Measurements from ENCODE around the gene CFI.
"Not testable (repeated sequence)": the region's sequence is repeated elsewhere in the genome, so short reads cannot be mapped to it uniquely, and the experiment has no call there.

The CFI gene

DNA sequence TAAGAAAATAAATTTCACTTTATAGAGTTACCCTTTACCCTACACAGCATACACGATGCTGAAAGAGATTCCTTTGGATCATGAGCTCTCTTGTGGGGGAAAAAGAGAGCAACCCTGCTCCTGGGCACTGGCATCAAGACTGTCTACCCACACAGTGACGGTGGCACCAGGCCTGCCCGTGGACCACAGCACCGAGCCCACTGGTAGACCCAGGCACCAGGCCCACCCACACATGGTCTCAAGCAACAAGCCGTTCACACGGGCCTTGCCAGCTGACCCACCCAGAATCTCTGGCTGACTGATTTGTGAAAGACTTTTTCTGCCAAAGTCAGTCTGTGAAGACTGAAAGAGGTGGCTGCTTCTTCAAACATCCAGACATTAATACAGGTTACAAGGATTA lies 6.7 kb downstream of the CFI start:
- DNase-seq (ENCODE audit: low read depth): no peak

DNA sequence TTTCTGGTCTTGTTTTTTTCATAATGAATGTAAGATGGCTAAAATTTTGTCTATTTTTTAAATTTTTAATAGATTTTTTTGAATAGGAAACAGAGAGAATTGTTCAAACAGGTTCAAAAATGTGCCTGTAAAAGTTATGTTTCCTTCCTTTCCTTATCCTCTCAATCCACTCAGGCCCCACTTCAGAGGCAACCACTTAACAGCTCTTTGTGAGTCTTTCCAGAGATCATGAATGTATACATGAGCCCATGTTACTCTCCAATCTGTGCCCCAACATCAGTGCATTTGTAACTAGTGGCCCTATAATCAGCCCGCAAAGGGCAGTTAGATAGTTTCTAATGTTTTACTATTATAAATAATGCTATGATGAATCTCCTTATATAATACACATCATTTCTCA lies 14.0 kb downstream of the CFI start:
- no peak for DNase-seq (ENCODE audit: low read depth)

DNA sequence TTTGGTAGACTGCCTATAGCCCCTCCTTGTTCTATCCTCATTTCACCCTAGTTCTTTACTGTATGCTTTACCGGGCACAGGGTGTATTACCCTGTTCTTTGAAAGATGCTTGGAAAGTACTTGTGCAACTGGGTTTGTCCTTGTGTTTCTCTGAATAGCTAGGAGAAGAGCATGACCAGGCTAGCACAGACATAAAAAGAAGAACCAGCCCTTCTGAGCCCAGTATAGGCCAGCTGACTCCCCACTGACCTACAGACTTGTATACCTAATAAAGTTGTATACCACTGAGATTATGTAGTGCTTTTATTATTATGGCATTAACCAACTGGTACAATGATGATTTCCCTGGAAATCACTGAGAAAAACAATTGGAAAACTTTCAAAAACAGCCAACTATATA lies 15.0 kb downstream of the CFI start:
- DNase-seq (ENCODE audit: low read depth): no peak

DNA sequence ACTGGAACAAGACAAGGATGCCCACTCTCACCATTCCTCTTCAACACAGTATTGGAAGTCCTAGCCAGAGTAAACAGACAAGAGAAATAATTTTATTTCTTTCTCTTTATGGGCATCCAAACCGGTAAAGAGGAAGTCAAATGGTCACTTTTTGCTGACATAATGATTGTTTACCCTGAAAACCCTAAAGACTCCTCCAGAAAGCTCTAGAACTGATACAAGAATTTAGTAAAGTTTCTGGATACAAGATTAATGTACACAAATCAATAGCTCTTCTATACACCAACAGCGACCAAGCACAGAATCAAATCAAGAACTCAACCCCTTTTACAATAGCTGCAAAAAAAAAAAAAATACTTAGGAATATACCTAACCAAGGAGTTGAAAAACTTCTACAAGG lies 19.7 kb downstream of the CFI start:
- not testable (repeated sequence) for DNase-seq (ENCODE audit: low read depth)

DNA sequence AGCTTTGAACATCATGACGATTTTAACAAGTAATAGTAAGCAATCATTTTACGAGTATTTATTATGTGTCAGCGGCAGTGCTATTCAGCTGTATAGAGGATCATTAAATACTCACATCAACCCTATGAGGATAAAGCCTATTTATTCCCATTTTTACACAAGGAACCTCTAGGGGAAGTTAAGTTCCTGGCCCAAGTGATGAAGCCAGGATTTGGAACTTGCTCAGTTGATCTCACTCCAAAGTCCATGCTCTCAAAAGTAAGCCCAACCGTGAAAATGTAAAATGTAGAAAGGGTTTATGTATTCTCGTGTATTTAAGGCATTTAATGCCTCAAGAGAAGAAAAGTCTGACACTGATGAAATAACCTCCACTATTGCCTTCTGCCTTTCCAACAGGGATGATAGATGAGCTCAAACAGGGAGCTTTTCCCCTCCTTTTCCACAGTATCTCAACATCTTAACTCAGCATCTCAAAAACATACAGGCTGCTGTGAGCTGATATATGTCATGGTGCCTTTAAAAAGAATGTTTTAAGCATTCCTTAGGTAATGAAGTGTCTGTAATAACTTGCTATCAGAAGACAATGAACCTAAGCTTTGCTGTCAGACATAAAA lies 36.9 kb downstream of the CFI start:
- DNase-seq (ENCODE audit: low read depth): no peak

DNA sequence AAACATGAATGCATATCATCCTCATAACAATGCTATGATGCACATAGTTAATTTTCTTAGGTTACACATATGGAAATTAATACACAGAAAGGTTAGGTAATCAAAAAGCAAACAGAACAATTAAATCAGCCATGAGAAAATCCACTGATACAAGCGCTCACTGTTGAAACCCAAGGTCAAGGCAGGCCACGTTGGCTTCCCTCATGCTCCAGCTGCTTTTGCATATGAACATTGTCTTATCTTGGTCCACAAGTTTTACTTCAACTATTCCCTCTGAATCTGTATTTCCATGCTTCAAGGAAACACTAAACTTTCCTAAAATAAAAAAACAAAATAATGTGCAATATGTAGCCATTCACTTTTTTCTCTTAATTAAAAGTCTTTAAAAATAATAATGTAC lies 37.4 kb downstream of the CFI start:
- no peak for DNase-seq (ENCODE audit: low read depth)

DNA sequence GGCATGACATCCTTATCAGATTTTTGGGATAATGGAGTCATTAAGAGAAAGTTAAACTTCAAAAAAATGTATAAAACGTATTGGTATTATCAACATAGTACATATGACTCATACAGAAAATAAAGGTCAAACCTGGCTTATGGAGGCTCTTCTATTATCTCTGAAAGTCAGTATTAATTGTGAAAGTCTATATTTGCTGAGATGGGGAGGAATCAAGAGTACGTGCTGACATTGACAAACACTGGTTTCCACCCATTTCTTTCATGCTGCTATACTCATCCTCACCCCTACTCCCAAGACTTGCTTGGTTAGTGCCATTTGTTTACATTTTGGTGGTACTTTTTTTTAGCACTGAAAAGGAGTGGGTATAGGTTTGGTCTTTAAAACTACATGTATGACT lies 41.1 kb downstream of the CFI start:
- DNase-seq (ENCODE audit: low read depth): no peak

DNA sequence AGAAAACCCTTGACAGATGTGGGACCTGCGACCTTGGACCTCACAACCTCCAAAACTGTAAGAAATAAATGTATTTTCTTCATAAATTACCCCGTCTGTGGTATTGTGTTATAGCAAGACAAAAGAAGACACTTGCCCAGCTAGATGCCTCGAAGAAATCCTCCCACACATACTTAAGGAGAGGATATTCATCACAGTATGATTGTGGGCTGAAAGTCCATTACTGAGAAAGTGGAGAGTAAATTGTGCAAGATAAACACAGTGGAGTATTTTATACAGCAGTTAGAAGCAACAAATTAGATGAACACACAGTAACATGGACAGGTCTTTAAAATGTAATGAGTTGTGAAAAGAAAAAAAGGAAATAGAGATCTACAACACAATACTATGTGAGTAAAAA lies 46.1 kb downstream of the CFI start:
- DNase-seq (ENCODE audit: low read depth): no peak

DNA sequence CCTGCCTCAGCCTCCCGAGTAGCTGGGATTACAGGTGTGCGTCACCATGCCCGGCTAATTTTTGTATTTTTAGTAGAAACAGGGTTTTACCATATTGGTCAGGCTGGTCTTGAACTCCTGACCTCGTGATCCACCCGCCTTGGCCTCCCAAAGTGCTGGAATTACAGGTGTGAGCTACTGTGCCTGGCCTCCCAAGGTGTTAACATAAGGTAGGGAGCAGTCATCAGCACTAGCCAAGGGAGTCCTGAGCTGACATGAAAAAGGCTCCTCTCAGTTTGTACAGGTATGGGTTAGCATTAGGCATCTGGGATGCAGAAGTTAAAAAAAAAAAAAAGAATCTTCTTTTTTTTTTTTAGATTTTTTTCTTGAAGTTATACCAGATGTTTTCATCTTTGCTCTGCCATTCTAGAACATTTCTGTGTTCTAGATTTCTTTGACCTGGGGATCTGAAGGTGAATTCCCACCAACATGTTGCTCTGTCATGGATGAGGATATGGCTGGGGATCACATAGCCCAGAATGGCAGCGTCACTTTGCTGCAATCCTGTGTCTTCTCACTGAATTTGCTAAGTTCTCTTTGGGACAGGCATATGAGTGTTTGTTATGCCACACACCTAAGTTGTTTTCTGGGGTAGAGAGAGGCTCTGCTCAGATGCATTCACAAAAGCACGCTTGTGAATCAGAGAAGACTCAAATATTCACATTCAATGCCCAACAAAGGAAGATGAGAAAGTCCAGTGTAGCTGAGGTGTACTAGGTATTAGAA lies 47.5 kb downstream of the CFI start:
- DNase-seq (ENCODE audit: low read depth): no peak

DNA sequence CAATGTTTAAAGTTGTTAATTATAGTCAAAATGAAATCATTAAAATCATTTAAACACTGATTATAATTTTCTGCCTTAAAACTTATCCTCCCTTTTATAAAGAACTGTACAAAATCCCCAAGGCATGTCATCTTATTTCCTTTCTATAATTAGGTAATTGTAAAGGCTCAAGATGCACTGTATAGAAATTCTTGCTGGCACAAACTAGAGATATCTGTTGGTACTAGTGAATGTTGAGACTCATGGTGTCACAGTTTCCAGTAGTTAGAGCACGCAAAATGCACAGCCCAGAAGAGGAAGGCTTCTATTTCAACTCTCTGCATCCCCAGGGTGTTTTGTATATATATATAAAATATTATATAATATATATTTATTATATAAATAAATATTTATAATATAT lies 49.3 kb downstream of the CFI start:
- DNase-seq (ENCODE audit: low read depth): no peak

DNA sequence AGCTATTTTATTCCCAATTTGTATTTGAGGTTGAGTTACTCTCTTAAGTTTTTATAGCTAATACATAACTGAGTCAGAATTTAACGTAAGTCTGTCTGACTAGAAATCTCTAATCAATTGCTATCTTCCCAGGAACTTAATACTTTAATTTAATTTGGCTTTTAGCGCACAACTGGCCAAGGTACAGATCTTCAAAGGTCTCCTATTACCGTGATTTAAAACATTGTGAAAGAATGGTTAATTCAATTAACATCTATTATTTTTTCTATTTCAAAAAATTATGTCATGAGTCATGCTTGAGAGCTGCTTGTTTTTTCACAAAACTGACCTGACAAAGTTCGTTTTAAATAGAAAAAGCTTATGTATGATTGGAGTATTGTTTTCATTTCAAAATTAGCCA lies 49.9 kb downstream of the CFI start:
- DNase-seq (ENCODE audit: low read depth): no peak

DNA sequence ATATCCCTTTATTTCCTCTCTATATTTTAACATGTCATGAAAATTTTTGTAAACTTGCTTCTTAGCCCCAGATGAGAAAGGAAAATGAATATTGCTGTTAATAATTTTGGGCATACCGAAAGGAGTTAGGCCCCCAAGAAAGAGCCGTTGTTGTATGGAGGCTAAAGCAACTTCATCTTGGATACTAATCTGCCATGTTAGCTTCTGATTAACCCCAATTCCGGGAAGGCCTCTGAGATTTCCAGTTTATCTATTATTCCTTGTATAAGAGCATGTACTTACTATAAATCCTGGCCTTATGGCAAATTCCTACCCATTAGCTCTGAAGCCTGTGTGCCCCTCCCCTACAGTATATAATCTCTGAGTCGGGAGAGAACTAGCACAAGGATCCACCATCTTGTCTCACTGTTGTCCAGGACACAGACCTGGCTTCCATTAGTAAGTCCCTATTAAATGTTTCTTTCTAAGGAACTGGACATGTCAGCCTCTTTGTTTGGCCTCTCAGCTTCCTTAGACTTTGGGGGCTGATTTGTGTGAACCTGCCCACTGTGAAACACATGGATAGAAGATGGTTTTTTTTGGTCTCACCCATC lies 51.1 kb downstream of the CFI start:
- DNase-seq (ENCODE audit: low read depth): no peak

DNA sequence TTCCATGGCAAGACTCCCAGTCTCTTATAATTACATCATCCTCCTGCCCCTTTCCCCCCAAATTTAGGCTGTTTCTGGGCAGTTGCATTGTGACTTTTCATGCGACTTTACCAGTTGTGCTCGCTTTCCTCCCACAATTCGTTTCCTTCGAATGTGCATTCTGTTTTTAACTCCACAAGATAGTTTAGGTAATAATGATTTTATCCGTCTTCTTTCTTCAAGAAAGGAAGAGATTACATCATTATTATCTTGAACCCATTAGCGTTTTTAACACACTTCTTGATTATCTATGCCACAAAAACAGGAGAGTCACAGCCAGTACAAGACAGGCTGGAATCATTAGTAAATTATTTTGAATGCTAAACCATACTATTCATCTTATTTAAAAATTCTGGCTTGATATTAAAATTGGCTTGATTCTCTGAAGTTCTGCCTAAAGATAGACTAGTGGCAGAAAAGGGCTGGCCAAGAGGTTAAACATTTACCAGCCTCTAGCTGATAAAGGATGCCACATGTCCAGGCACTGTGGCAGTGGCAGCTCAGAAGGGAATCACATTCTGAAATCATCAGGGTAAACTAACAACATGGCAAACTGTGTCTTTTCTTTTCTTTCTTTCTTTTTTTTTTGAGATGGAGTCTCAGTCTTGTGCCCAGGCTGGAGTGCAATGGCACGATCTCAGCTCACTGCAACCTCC lies 52.3 kb downstream of the CFI start:
- no peak for DNase-seq (ENCODE audit: low read depth)

DNA sequence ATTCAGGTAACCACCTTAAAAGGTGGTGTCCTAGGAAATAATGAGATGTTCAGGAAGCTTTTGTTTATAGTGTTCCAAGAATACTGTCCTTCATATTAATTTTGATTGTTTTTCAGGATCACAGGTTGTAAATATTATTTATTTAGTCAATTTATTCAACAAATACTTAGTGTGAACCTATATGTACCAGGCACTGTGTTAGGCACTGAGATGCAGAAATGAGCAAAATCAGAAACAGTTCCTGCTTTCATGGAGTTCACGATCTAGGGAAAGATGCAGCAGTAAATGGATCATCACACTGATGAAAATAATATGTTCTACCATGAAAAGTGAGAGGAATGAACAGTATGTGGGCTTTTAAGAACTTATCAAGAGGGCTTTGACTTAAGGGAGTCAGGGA lies 53.7 kb downstream of the CFI start:
- no peak for DNase-seq (ENCODE audit: low read depth)

DNA sequence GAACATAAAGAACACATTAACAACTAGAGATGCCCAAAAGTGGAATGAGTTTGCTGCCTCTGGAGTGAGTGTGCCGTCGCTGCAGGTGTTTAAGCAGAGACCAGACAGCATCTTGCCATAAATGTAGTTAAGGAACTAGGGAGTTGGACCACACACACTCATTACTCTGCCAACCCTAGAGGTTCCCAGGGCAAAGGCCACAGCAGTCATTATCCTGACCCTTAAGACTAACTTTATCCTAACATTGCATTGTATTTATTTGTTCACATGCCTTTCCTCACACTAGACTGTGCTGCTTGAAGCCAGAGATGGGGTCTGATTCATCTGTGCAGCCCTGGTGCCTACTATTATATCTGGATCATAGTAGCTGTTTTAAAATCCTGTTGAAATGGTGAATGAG lies 55.1 kb downstream of the CFI start:
- no peak for DNase-seq (ENCODE audit: low read depth)

DNA sequence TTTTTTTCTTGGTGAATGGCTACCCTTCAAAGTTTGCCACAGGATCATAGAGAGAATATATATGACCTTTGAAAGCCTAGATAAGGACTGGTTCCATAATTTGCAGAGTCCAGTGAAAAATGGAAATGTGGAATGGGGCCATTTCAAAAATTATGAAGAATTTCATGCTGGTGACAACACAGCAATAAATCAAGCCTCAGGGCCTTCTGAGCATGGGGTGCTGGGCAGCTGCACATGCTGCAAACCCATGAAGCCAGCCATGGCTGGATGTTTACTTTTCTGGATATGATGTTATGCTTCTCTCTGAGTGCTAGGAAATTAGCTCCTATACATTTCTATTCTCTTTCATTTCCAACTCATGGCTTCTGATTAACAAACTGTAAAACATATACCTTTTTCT lies 56.0 kb downstream of the CFI start:
- no peak for DNase-seq (ENCODE audit: low read depth)

DNA sequence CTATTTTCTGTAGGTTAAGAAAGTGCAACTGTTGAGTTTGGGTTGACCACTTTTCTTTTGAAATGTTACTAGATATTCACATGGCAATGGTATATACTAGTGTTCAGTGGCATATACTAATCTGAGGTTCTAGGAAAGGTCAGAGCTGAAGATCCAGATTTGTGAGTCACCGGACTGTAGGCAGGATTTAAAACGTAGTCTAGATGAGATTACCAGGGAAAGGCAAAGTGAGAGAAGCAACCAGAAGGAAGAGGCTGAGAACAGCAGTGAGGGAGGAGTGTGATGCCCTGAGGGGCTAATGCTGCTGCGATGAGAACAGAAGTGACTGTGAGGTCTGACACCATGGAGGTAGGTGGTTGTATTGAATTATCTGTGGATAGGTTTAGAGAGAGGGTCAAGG lies 62.3 kb downstream of the CFI start:
- DNase-seq (ENCODE audit: low read depth): peak; percentile 34

DNA sequence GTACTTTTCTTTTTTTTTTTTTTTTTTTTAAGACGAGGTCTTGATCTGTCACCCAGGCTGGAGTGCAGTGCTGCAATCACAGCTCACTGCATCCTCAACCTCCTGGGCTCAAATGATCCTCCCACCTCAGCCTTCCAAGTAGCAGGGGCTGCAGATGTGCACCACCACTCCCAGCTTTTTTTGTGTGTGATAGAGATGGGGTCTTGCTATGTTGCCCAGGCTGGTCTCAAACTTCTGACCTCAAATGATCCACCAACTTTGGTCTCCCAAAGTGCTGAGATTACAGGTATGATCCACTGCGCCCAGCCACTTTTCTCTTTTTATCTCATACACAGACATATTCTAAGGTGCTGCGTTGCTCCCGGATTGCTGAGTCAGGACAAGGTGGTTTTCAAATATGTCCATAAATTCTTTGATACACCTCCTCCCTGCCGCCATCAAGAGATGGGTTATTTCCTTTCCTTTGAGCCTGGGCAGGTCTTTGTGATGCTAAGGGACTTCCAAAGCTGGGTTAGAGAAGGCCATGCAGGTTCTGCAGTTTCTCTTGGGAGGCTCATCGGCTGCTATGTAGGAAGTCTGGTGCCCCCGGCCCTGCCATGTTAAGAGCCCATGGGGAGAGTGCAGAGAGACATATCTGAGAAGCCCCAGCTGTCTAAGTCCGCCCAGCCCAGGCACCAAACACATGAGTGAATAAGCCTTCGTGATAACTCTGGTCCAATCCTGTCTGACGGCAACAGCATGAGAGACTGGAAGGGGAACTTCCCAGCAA lies 63.5 kb downstream of the CFI start:
- DNase-seq (ENCODE audit: low read depth): no peak

DNA sequence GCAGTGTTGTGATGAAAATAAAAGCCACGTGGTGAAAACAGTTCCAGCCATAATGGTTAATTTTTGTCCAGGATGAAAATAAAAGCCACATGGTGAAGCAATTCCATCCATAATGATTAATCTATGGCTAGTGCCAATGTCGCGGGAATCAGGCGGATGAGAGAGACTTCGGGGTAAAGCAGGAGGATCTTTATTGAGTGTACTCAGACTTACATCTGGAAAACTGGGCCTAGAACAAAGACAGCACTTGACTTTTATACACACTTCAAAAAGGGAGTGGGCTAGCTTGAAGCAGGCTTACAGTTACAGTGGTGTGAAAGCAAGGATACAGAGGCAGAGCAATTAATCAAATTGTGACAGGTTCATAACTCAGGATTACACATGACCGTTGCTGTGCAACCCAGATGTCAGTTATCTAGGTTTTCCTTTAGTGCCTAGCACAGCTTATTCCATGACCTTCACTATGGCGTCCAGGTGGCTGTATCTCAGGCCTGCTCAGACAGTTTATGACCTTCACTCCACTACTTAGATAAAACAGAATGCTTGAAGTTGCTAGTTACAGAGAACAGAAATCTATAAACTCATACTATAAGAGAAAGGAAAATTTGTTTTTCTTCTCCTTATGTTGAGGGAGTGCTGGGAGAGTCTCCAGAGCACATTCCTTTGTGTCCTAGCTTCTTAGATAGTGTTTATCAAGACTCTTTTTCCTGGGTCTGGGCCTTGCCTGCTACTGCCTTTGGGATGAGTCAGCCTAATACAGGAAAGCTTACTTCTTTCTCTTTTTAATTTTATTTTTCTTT lies 66.0 kb downstream of the CFI start:
- DNase-seq (ENCODE audit: low read depth): peak; percentile 47

DNA sequence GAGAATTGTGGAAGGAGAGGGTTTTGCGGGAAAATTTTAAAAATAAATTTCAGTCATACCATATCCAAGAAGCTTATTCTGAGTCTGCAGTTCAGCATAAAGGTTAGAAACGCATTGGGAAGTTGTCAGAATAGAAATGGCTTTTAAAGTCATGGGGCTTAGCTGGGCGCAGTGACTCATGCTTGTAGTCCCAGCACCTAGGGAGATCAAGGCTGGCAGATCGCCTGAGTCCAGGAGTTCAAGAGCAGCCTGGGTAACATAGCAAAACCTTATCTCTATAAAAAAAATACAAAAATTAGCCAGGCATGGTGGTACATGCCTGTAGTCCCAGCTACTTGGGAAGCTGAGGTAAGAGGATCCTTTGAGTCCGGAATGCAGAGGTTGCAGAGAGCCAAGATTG lies 68.1 kb downstream of the CFI start:
- no peak for DNase-seq (ENCODE audit: low read depth)

Data from EH (cell line).